DOHH2 (cell line): ENCODE data around the gene OR2S2.

Experiments used
- H3F3A ChIP-seq: fragments of 200-600 bp; sonication (generic), shearing (Covaris generic); 2 replicates; pipeline ENCODE4 v1.6.0; 2016; ENCODE audit warnings: antibody characterized with exemption, mild to moderate bottlenecking; ENCODE audit not compliant: control insufficient read depth, insufficient read depth
- H3K27ac ChIP-seq: fragments of 200-600 bp; sonication (generic); 2 replicates; pipeline ENCODE4 v1.5.1; 2014; ENCODE audit warnings: low read depth, mild to moderate bottlenecking, low read length, moderate library complexity
- H3K27me3 ChIP-seq: fragments of 200-600 bp; sonication (generic); 2 replicates; pipeline ENCODE4 v1.6.1; 2014; ENCODE audit warnings: mild to moderate bottlenecking, low read length, mixed read lengths; ENCODE audit not compliant: control insufficient read depth
- H3K36me3 ChIP-seq: fragments of 200-600 bp; sonication (generic); 2 replicates; pipeline ENCODE4 v1.6.1; 2014; ENCODE audit warnings: mild to moderate bottlenecking, low read length, moderate library complexity, mixed read lengths; ENCODE audit not compliant: control insufficient read depth
- H3K4me1 ChIP-seq: fragments of 200-600 bp; sonication (generic); 2 replicates; pipeline ENCODE4 v1.6.1; 2014; ENCODE audit warnings: mild to moderate bottlenecking, low read length, mixed read lengths; ENCODE audit not compliant: control insufficient read depth
- H3K4me2 ChIP-seq: fragments of 200-600 bp; sonication (generic); 2 replicates; pipeline ENCODE4 v1.6.0; 2014; ENCODE audit warnings: mild to moderate bottlenecking, low read length, moderate library complexity
- H3K4me3 ChIP-seq: fragments of 200-600 bp; sonication (generic); 2 replicates; pipeline ENCODE4 v1.5.1; 2014; ENCODE audit warnings: mild to moderate bottlenecking, low read length, mixed read lengths
- H3K79me2 ChIP-seq: fragments of 200-600 bp; sonication (generic); 2 replicates; pipeline ENCODE4 v1.6.1; 2014; ENCODE audit warnings: mild to moderate bottlenecking, low read length, mixed read lengths; ENCODE audit not compliant: control insufficient read depth
- H3K9me2 ChIP-seq: fragments of 200-600 bp; sonication (generic); replicated peaks from 2 replicates; pipeline ENCODE4 v1.6.1; 2014; ENCODE audit warnings: mild to moderate bottlenecking, low read length, mixed read lengths; ENCODE audit not compliant: control insufficient read depth
- H3K9me3 ChIP-seq: fragments of 200-600 bp; sonication (generic); 2 replicates; pipeline ENCODE4 v1.6.1; 2014; ENCODE audit warnings: antibody characterized with exemption, low read length, mixed read lengths; ENCODE audit not compliant: control insufficient read depth, insufficient read depth
- H4K20me1 ChIP-seq: fragments of 200-600 bp; sonication (generic); 2 replicates; pipeline ENCODE4 v1.6.0; 2014; ENCODE audit warnings: low read depth, mild to moderate bottlenecking, antibody characterized with exemption, low read length, moderate library complexity; ENCODE audit not compliant: control insufficient read depth, insufficient read depth
- CTCF ChIP-seq: fragments of 200-600 bp; sonication (generic); IDR thresholded peaks from one replicate; pipeline ENCODE4 v1.5.1; 2014; ENCODE audit warnings: antibody characterized with exemption, mild to moderate bottlenecking, low read depth, low read length; ENCODE audit not compliant: poor library complexity, severe bottlenecking
- EZH2phosphoT487 ChIP-seq: fragments of 200-600 bp; sonication (generic); IDR thresholded peaks from 2 replicates; pipeline ENCODE4 v1.6.1; 2017; ENCODE audit warnings: borderline replicate concordance, mild to moderate bottlenecking, antibody characterized with exemption, low read length, moderate library complexity, mixed read lengths

Gene OR2S2

GRCh38 chr9:35910613-35911359 lies 47.2 kb downstream of the OR2S2 start:
- Histone ChIP-seq H3K27ac (no peak overlapping the region), H4K20me1 (no peaks in the 10 kb centered on the region), H3K9me3 (no peaks in the 10 kb centered on the region), H3K36me3 (no peaks in the 10 kb centered on the region), H3K9me2 (no peaks in the 10 kb centered on the region), H3K4me3 (no peak overlapping the region), H3K4me2 (no peak overlapping the region), H3K27me3 (peaks cover 7% of the 10 kb centered on the region), H3K4me1 (peaks cover 3% of the 10 kb centered on the region; the same call in 1 of the 2 replicates), H3F3A (0 out of 2 replicates have a peak, but pooled peaks cover 2% of the 10 kb centered on the region), H3K79me2 (no peaks in the 10 kb centered on the region)
- peak; percentile 65 for TF ChIP-seq CTCF
- TF ChIP-seq EZH2phosphoT487 = no peak

- TF ChIP-seq CTCF (no peak), EZH2phosphoT487 (no peak)
- no peak overlapping the region for H3K4me2 ChIP-seq
- no peaks in the 10 kb centered on the region for H4K20me1 ChIP-seq
- H3K36me3 ChIP-seq = no peaks in the 10 kb centered on the region
- H3K9me2 ChIP-seq = no peaks in the 10 kb centered on the region
- peaks cover 3% of the 10 kb centered on the region; the same call in 1 of the 2 replicates for H3K4me1 ChIP-seq
- H3F3A ChIP-seq = 0 out of 2 replicates have a peak, but pooled peaks cover 2% of the 10 kb centered on the region
- no peak overlapping the region for H3K27ac ChIP-seq
- H3K27me3 ChIP-seq = peaks cover 15% of the 10 kb centered on the region
- no peak overlapping the region for H3K4me3 ChIP-seq
- H3K9me3 ChIP-seq = no peaks in the 10 kb centered on the region
- H3K79me2 ChIP-seq = no peaks in the 10 kb centered on the region
These were observed 48.0 kb downstream of the OR2S2 start for GRCh38 chr9:35909687-35910612.

GRCh38 chr9:35909274-35909673 lies 48.7 kb downstream of the OR2S2 start, which contains the start of gene SPAAR:
Gene SPAAR, plus strand, starts transcription at chr9:35909490. Its CDS starts 974 bp downstream, at chr9:35910464.
- Histone ChIP-seq H3K4me3 (no peak within 1 kb of the TSS), H3K4me1 (peaks cover 3% of the 10 kb centered on the region; the same call in 1 of the 2 replicates), H3K27me3 (peaks cover 20% of the 10 kb centered on the region), H3K79me2 (no peaks in the 10 kb centered on the region), H3K27ac (no peak within 1 kb of the TSS), H3F3A (0 out of 2 replicates have a peak, but pooled peaks cover 2% of the 10 kb centered on the region), H4K20me1 (no peaks in the 10 kb centered on the region), H3K9me2 (no peaks in the 10 kb centered on the region), H3K9me3 (no peaks in the 10 kb centered on the region), H3K36me3 (no peaks in the 10 kb centered on the region), H3K4me2 (no peak within 1 kb of the TSS)
- TF ChIP-seq EZH2phosphoT487 = no peak
- TF ChIP-seq CTCF = no peak
